ENCODE results near the gene SREBF1. TPM values are rescaled to one million over a fixed set of nuclear protein-coding genes. Genes with fewer than 3 reads are reported as not detected.

SREBF1 gene
- total RNA-seq, 1 donor, result 115 TPM

DNA sequence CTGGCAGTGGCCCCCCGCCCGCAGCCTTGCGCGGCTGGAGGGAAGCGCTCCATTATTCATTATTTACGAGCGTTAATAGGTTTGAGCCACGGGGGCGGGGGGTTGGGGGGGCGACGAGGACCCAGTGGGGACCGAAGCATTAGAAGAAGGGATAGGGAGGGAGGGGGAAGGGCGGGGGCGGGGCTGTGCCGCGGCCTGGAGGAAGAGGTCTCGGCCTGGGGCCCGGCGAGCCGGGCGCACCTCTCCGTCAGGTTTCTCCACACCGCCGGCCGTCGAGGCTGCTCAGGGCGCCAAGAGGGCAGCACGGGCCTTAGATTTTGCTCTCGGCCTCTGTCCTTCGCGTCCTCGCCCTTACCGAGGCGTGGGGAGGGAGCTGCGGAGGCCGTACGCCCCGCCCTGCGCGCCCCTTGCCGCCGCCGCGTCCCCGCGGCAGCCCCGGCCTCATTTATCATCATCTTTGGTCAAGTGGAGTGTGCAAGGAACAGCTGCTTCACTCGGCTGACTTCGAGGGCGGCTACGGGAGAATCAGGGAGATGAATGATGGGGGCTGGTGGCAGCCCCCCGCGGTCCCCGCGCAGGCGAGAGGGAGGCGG lies 54.2 kb downstream of the SREBF1 start:
- peaks cover 73% of the 10 kb centered on the region for H4K20me1 ChIP-seq (ENCODE audit: insufficient read depth, low read length)
- DNase-seq (ENCODE audit: insufficient read length, low spot score, missing footprints), result no peak
- peak overlapping the region; percentile 82 for H3K4me2 ChIP-seq (ENCODE audit: insufficient read depth, low read length)
- H2AFZ ChIP-seq (ENCODE audit: low read length), result no peak overlapping the region
- H3K4me3 ChIP-seq (ENCODE audit: insufficient read depth, low read length), result peak overlapping the region; percentile 67
- no peaks in the 10 kb centered on the region for H3K9me3 ChIP-seq (ENCODE audit: low read depth, low read length)
- peaks cover 22% of the 10 kb centered on the region for H3K4me1 ChIP-seq (ENCODE audit: insufficient read depth, low read length)
- no peaks in the 10 kb centered on the region for H3K36me3 ChIP-seq (ENCODE audit: insufficient read depth, low read length)
- no peak overlapping the region for H3K27ac ChIP-seq (ENCODE audit: low read depth, low read length)
- H3K27me3 ChIP-seq (ENCODE audit: insufficient read depth, low read length), result no peaks in the 10 kb centered on the region
- TF ChIP-seq, protein P1, sequence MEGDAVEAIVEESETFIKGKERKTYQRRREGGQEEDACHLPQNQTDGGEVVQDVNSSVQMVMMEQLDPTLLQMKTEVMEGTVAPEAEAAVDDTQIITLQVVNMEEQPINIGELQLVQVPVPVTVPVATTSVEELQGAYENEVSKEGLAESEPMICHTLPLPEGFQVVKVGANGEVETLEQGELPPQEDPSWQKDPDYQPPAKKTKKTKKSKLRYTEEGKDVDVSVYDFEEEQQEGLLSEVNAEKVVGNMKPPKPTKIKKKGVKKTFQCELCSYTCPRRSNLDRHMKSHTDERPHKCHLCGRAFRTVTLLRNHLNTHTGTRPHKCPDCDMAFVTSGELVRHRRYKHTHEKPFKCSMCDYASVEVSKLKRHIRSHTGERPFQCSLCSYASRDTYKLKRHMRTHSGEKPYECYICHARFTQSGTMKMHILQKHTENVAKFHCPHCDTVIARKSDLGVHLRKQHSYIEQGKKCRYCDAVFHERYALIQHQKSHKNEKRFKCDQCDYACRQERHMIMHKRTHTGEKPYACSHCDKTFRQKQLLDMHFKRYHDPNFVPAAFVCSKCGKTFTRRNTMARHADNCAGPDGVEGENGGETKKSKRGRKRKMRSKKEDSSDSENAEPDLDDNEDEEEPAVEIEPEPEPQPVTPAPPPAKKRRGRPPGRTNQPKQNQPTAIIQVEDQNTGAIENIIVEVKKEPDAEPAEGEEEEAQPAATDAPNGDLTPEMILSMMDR (IDR thresholded peaks at IDR 0.05; ENCODE audit: extremely low read depth, low read depth, low read length), result no peak
- peaks cover 24% of the 10 kb centered on the region for H3K79me2 ChIP-seq (ENCODE audit: insufficient read depth, low read length)

DNA sequence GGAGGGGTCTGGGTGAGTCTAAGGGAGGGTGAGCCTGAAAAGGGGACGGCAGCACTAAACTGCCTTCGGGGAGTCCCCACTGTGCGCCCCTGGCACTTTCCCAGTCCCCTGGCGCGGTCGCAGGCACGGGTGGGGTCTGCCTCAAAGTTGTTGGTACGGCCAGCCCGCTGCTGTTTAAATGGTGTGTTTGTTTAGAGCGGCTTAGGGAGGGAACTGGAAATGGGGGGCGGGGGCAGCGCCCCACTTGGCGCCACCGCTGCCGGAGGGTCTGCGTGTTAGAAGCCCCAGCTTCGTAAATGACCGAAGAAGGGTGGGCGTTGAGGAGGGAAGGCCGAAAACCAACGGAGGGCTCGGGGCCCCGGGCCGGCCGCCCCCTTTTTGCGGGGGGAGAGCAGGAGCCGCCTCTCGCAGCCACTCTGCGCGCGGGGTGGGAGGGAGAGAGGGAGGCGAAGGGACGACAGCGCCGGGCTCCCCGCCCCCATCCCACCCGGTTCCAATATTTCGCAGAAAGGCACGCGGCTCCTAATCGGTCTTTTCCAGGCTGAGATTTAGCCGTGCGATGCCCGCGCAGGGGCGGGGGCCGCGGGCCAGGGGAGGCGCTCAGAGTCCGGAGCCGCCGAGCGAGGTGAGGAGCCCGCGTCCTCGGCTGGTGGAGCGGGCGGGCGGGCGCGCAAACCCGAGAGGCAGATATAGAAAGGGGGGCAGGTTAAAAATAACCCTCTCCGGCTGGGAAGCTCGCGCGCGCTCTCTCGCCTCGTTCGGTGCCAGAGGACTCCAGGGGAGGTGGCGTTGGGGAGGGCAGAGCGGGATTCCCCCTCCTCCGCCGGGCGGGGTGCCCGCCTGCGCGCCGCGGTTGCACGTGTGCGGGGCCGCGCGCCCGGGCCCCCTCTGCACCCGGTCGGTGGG lies 54.9 kb downstream of the SREBF1 start:
- H3K4me2 ChIP-seq (ENCODE audit: insufficient read depth, low read length), result peak overlapping the region; percentile 74
- peaks cover 73% of the 10 kb centered on the region for H4K20me1 ChIP-seq (ENCODE audit: insufficient read depth, low read length)
- H3K27me3 ChIP-seq (ENCODE audit: insufficient read depth, low read length), result no peaks in the 10 kb centered on the region
- H3K27ac ChIP-seq (ENCODE audit: low read depth, low read length), result no peak overlapping the region
- peaks cover 21% of the 10 kb centered on the region for H3K79me2 ChIP-seq (ENCODE audit: insufficient read depth, low read length)
- H3K36me3 ChIP-seq (ENCODE audit: insufficient read depth, low read length), result no peaks in the 10 kb centered on the region
- H3K4me1 ChIP-seq (ENCODE audit: insufficient read depth, low read length), result peaks cover 22% of the 10 kb centered on the region
- H3K4me3 ChIP-seq (ENCODE audit: insufficient read depth, low read length), result peak overlapping the region; percentile 67
- TF ChIP-seq, protein P1 (IDR thresholded peaks at IDR 0.05; ENCODE audit: extremely low read depth, low read depth, low read length), result no peak
- no peak overlapping the region for H2AFZ ChIP-seq (ENCODE audit: low read length)
- no peaks in the 10 kb centered on the region for H3K9me3 ChIP-seq (ENCODE audit: low read depth, low read length)
- no peak for DNase-seq (ENCODE audit: insufficient read length, low spot score, missing footprints)

DNA sequence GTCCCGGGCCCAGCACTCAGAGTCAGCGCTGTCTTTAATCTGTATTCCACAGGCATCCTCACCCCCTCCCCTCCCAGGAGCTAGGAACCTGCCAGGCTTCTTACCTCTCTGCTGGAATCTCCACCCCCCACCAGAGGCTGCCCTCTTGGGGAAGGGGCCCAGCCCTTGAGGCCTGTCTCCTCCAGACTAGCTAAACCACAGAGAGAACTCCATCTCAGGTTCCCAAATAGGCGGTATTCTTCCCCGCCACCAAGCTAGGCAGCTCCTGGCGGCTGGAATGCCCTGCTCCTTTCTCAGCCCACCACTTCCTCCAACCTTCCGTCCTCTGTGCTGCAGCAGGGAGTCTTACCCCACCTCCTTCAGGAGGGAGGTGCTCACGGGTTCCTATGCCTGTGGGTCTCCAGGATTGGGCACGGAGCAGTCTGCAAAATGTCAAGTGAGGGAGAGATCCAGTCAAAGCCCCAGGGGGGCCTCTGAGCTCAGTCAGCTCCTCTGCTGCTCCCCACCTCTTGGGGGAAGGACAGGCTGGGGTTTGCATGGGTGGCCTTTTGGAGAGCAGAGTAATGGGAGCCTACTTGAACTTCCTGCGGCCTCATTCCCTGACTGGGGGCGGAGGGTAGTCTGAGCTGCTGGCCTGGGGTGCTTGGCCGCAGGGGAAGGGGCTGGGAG lies 55.7 kb downstream of the SREBF1 start:
- peaks cover 22% of the 10 kb centered on the region for H3K4me1 ChIP-seq (ENCODE audit: insufficient read depth, low read length)
- H3K36me3 ChIP-seq (ENCODE audit: insufficient read depth, low read length), result no peaks in the 10 kb centered on the region
- no peak overlapping the region for H2AFZ ChIP-seq (ENCODE audit: low read length)
- H3K9me3 ChIP-seq (ENCODE audit: low read depth, low read length), result no peaks in the 10 kb centered on the region
- no peaks in the 10 kb centered on the region for H3K27me3 ChIP-seq (ENCODE audit: insufficient read depth, low read length)
- peaks cover 69% of the 10 kb centered on the region for H4K20me1 ChIP-seq (ENCODE audit: insufficient read depth, low read length)
- peaks cover 18% of the 10 kb centered on the region for H3K79me2 ChIP-seq (ENCODE audit: insufficient read depth, low read length)
- H3K27ac ChIP-seq (ENCODE audit: low read depth, low read length), result no peak overlapping the region
- peak overlapping the region; percentile 51 for H3K4me2 ChIP-seq (ENCODE audit: insufficient read depth, low read length)
- TF ChIP-seq, protein P1 (IDR thresholded peaks at IDR 0.05; ENCODE audit: extremely low read depth, low read depth, low read length), result peak; percentile 41
- no peak overlapping the region for H3K4me3 ChIP-seq (ENCODE audit: insufficient read depth, low read length)
- no peak for DNase-seq (ENCODE audit: insufficient read length, low spot score, missing footprints)

All from osteoblast (primary cell).